Tibial nerve (tissue), 4 donors: ENCODE results near the gene FBXL17. TPM values are rescaled to one million over a fixed set of nuclear protein-coding genes. Genes with fewer than 3 reads are reported as not detected.

Source experiments
- DNase-seq, 2 donors: peaks; one replicate each; pipeline ENCODE4 v3.0.0-alpha.2; 2019; ENCODE audit warnings: low spot score in 2 of 2
- H3K27ac ChIP-seq, 4 donors: fragments of 200-600 bp; sonication (generic) in 3 of 4; one replicate each; pipeline ENCODE4 v1.5.1; 2017 to 2019; ENCODE audit warnings: mild to moderate bottlenecking in 1 of 4
- H3K27me3 ChIP-seq, 2 donors: fragments of 200-600 bp; sonication (generic) in 1 of 2; one replicate each; pipeline versions ENCODE4 v1.5.1 to v1.6.0; 2017 to 2019
- H3K36me3 ChIP-seq, 3 donors: fragments of 200-600 bp; sonication (generic); one replicate each; pipeline ENCODE4 v1.5.1; 2018 to 2019
- H3K4me1 ChIP-seq, 4 donors: fragments of 200-600 bp; sonication (generic) in 3 of 4; one replicate each; pipeline ENCODE4 v1.5.1; 2017 to 2019
- H3K4me3 ChIP-seq, 4 donors: fragments of 200-600 bp; sonication (generic) in 3 of 4; one replicate each; pipeline ENCODE4 v1.5.1; 2017 to 2019; ENCODE audit warnings: mild to moderate bottlenecking in 1 of 4, moderate library complexity in 1 of 4
- H3K9me3 ChIP-seq, 4 donors: fragments of 200-600 bp; sonication (generic) in 3 of 4; one replicate each; pipeline ENCODE4 v1.5.1; 2017 to 2019
- CTCF ChIP-seq, 5 experiments: fragments of 200-600 bp in 3 of 5; fragments of 450-650 bp in 2 of 5; sonication (generic) in 3 of 5; IDR thresholded peaks; one replicate each; pipeline ENCODE4 v1.5.1; 2016 to 2019; ENCODE audit warnings: antibody characterized with exemption in 5 of 5, mild to moderate bottlenecking in 3 of 5, moderate library complexity in 2 of 5
- EP300 ChIP-seq, 2 donors: sonication (generic); formaldehyde crosslinking; IDR thresholded peaks; one replicate each; pipeline ENCODE4 v1.6.1; 2017; ENCODE audit warnings: antibody characterized with exemption in 2 of 2, mild to moderate bottlenecking in 1 of 2
- POLR2A ChIP-seq, 2 donors: fragments of 450-650 bp; IDR thresholded peaks; one replicate each; pipeline ENCODE4 v1.6.1; 2017; ENCODE audit warnings: antibody characterized with exemption in 2 of 2, mild to moderate bottlenecking in 2 of 2, moderate library complexity in 2 of 2
- WGBS, 2 donors: methylation state at CpG; one replicate each; pipeline ENCODE4 v1.1.5; 2018; 5-methylcytosine and 5-hydroxymethylcytosine counted together
- total RNA-seq, 4 donors: library from RNA; depleted of rRNA; stranded (reverse); fragments of >200 nt; gene quantifications; one replicate each; pipeline ENCODE4 v1.1.0, GENCODE V29; 2016

FBXL17 gene
- total RNA-seq, 4 donors from 2014 or later: 16.5 to 19.0 (median 17.6) TPM

DNA sequence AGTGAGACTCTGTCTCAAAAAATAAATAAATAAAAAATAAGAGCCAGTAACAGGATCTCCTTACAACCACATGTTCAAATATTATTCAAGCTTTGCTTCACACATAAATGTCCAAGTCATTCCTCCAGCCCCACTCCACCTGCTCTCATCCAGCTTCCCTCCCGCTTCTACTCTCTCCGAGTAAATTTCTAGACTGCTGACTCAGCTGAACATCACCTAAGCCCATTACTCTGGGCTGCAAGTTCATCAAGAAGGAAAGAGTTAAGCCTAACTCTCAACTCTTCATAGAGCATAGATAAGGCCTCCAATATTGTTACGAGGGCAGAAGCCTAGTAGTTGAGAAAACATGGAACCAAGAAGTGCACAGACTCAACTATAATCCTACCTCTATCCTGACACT lies 300.2 kb downstream of the FBXL17 start:
- Histone ChIP-seq H3K4me1 (peaks cover 0 to 3% (median 0%) of the 10 kb centered on the region in 4 donors), H3K27me3 (no peaks in the 10 kb centered on the region), H3K27ac (no peak overlapping the region), H3K4me3 (no peak overlapping the region), H3K36me3 (no peaks in the 10 kb centered on the region), H3K9me3 (no peaks in the 10 kb centered on the region)
- TF ChIP-seq POLR2A (IDR thresholded peaks at IDR 0.05) (no peak), CTCF (IDR thresholded peaks at IDR 0.05) (no peak), EP300 (IDR thresholded peaks at IDR 0.05) (no peak)
- WGBS, 2 donors: 97 to 98% methylated on average over 3 of the region's 3 CpGs
- no peak for DNase-seq

GRCh38 chr5:108079753-108080152 lies 302.1 kb downstream of the FBXL17 start:
- Histone ChIP-seq H3K27ac (no peak overlapping the region), H3K4me1 (peaks cover 0 to 3% (median 0%) of the 10 kb centered on the region in 4 donors), H3K9me3 (no peaks in the 10 kb centered on the region), H3K36me3 (no peaks in the 10 kb centered on the region), H3K27me3 (no peaks in the 10 kb centered on the region), H3K4me3 (no peak overlapping the region)
- TF ChIP-seq POLR2A (IDR thresholded peaks at IDR 0.05) (no peak), EP300 (IDR thresholded peaks at IDR 0.05) (no peak), CTCF (IDR thresholded peaks at IDR 0.05) (no peak)
- no peak for DNase-seq

DNA sequence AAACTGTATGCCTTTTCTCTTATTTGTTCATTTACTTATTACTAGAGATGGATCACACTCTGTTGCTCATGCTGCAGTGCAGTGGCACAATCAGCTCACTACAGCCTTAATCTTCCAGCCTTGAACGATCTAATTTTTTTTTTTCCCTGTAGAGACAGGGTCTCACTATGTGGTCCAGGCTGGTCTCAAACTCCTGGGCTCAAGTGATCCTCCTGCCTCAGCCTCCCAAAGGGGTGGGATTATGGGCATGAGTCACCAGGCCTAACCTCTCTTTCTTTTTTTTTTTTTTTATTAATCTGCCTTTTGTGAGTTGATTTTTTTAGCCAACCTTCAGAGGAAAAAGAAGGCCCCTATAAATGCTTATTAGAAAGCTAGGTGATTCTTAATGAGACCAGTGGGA lies 303.0 kb downstream of the FBXL17 start:
- H3K27ac ChIP-seq: no peak overlapping the region
- no peaks in the 10 kb centered on the region for H3K27me3 ChIP-seq
- TF ChIP-seq EP300 (IDR thresholded peaks at IDR 0.05): no peak
- no peak for TF ChIP-seq CTCF (IDR thresholded peaks at IDR 0.05)
- no peak for TF ChIP-seq POLR2A (IDR thresholded peaks at IDR 0.05)
- no peak overlapping the region for H3K4me3 ChIP-seq
- no peak for DNase-seq
- H3K36me3 ChIP-seq: no peaks in the 10 kb centered on the region
- peaks cover 0 to under 1% (median 0%) of the 10 kb centered on the region in 4 donors for H3K4me1 ChIP-seq
- 74 to 87% methylated on average over 1 of the region's 1 CpG for WGBS, 2 donors
- H3K9me3 ChIP-seq: peaks cover 0 to under 1% (median 0%) of the 10 kb centered on the region in 4 donors

GRCh38 chr5:108078345-108078744 lies 303.6 kb downstream of the FBXL17 start:
- H3K4me1 ChIP-seq: no peaks in the 10 kb centered on the region
- TF ChIP-seq POLR2A (IDR thresholded peaks at IDR 0.05) (no peak), EP300 (IDR thresholded peaks at IDR 0.05) (no peak), CTCF (IDR thresholded peaks at IDR 0.05) (no peak)
- no peak overlapping the region for H3K27ac ChIP-seq
- H3K9me3 ChIP-seq: peaks cover 0 to 3% (median 0%) of the 10 kb centered on the region in 4 donors
- no peak for DNase-seq
- 95 to 98% methylated on average over 3 of the region's 3 CpGs for WGBS, 2 donors
- no peaks in the 10 kb centered on the region for H3K27me3 ChIP-seq
- no peaks in the 10 kb centered on the region for H3K36me3 ChIP-seq
- H3K4me3 ChIP-seq: no peak overlapping the region

GRCh38 chr5:108074626-108075025 lies 307.3 kb downstream of the FBXL17 start:
- TF ChIP-seq CTCF (IDR thresholded peaks at IDR 0.05) (no peak), EP300 (IDR thresholded peaks at IDR 0.05) (no peak), POLR2A (IDR thresholded peaks at IDR 0.05) (no peak)
- H3K36me3 ChIP-seq: no peaks in the 10 kb centered on the region
- H3K27me3 ChIP-seq: no peaks in the 10 kb centered on the region
- 96 to 98% methylated on average over 2 of the region's 2 CpGs for WGBS, 2 donors
- no peak overlapping the region for H3K27ac ChIP-seq
- no peak overlapping the region for H3K4me3 ChIP-seq
- peaks cover 0 to 3% (median 0%) of the 10 kb centered on the region in 4 donors for H3K9me3 ChIP-seq
- H3K4me1 ChIP-seq: no peaks in the 10 kb centered on the region
- no peak for DNase-seq
